OCI-LY1 (cell line): ENCODE data around the gene GMCL2.

Experiments
- H2AFZ ChIP-seq: fragments of 200-600 bp; sonication (generic), shearing (Covaris generic); 2 replicates; pipeline ENCODE4 v1.6.0; 2014; ENCODE audit warnings: antibody characterized with exemption, mild to moderate bottlenecking, low read length
- H3F3A ChIP-seq: fragments of 200-600 bp; sonication (generic), shearing (Covaris generic); 2 replicates; pipeline ENCODE4 v1.6.0; 2014; ENCODE audit warnings: mild to moderate bottlenecking, antibody characterized with exemption, low read length, moderate library complexity; ENCODE audit not compliant: insufficient read depth
- H3K27ac ChIP-seq: fragments of 200-600 bp; sonication (generic); 2 replicates; pipeline ENCODE4 v1.5.1; 2014; ENCODE audit warnings: low read length, mixed run types, mild to moderate bottlenecking, low read depth; ENCODE audit not compliant: poor library complexity, severe bottlenecking
- H3K27me3 ChIP-seq: fragments of 200-600 bp; sonication (generic); 2 replicates; pipeline ENCODE4 v1.6.0; 2014; ENCODE audit warnings: antibody characterized with exemption, mild to moderate bottlenecking, low read length, moderate library complexity; ENCODE audit not compliant: insufficient read depth
- H3K36me3 ChIP-seq: fragments of 200-600 bp; sonication (generic); 2 replicates; pipeline ENCODE4 v1.6.1; 2014; ENCODE audit warnings: mild to moderate bottlenecking, antibody characterized with exemption, low read length, moderate library complexity, mixed read lengths; ENCODE audit not compliant: insufficient read depth
- H3K4me1 ChIP-seq: fragments of 200-600 bp; sonication (generic); 2 replicates; pipeline ENCODE4 v1.5.1; 2014; ENCODE audit warnings: mild to moderate bottlenecking, low read length, moderate library complexity; ENCODE audit not compliant: insufficient read depth, severe bottlenecking
- H3K4me2 ChIP-seq: fragments of 200-600 bp; sonication (generic), shearing (Covaris generic); 2 replicates; pipeline ENCODE4 v1.6.1; 2014; ENCODE audit warnings: low read length
- H3K4me3 ChIP-seq: fragments of 200-600 bp; sonication (generic); 2 replicates; pipeline ENCODE4 v1.5.1; 2014; ENCODE audit warnings: low read length, low read depth, mild to moderate bottlenecking, mixed read lengths; ENCODE audit not compliant: poor library complexity, severe bottlenecking
- H3K79me2 ChIP-seq: fragments of 200-600 bp; shearing (Covaris generic); 2 replicates; pipeline ENCODE4 v1.6.1; 2016; ENCODE audit warnings: mixed run types, low read length, mixed read lengths; ENCODE audit not compliant: insufficient read depth
- H3K9ac ChIP-seq: fragments of 200-600 bp; sonication (generic), shearing (Covaris generic); 2 replicates; pipeline ENCODE4 v1.6.1; 2014; ENCODE audit warnings: mild to moderate bottlenecking, low read length, mixed read lengths
- H3K9me2 ChIP-seq: fragments of 200-600 bp; sonication (generic), shearing (Covaris generic); 2 replicates; pipeline ENCODE4 v1.6.1; 2014; ENCODE audit warnings: low read depth, mild to moderate bottlenecking, low read length, mixed read lengths
- H3K9me3 ChIP-seq: fragments of 200-600 bp; shearing (Covaris generic); 2 replicates; pipeline ENCODE4 v1.6.1; 2014; ENCODE audit warnings: low read length, mixed read lengths
- H4K20me1 ChIP-seq: fragments of 200-600 bp; sonication (generic), shearing (Covaris generic); 2 replicates; pipeline ENCODE4 v1.6.0; 2016; ENCODE audit warnings: mild to moderate bottlenecking, low read length; ENCODE audit not compliant: insufficient read depth
- EZH2 ChIP-seq: fragments of 200-600 bp; sonication (generic), shearing (Covaris generic); IDR thresholded peaks from 2 replicates; pipeline ENCODE4 v1.8.0; 2017; ENCODE audit warnings: borderline replicate concordance, mixed run types, mild to moderate bottlenecking, antibody characterized with exemption, low read length, moderate library complexity, mixed read lengths
- TF ChIP-seq, protein P1 (sequence below): fragments of 200-600 bp; sonication (generic), shearing (Covaris generic); IDR thresholded peaks from 2 replicates; pipeline ENCODE4 v1.5.1; 2017; ENCODE audit warnings: mild to moderate bottlenecking, antibody characterized with exemption, low read length, moderate library complexity, mixed read lengths

GMCL2 gene

DNA sequence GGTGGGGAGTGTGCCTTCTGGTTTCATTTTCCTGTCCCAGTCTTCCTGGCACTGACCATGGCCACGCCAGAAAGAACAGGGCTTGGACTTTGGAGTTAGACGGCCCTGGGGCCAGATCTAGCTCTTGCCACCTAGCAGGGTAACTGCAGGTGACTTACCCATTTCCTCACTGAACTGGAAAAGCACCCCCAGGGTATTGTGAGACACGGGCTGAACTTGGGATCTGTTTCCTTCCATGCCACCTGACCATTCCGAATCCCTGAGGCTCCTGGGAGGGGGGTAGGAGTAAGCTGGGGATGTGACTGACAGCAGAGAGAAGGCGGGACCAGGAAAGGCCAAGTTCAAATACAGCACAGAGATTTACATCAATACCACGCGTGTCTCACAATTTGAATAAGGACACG, 26.6 kb upstream of the GMCL2 start:
- peak overlapping the region; percentile 53 for H3K27ac ChIP-seq
- peaks cover 21% of the 10 kb centered on the region for H3K4me1 ChIP-seq
- H3K4me3 ChIP-seq: no peak overlapping the region
- no peak overlapping the region for H3K4me2 ChIP-seq
- H3F3A ChIP-seq: 0 out of 2 replicates have a peak, but pooled peaks cover 10% of the 10 kb centered on the region
- H3K9me3 ChIP-seq: no peaks in the 10 kb centered on the region
- no peak overlapping the region for H2AFZ ChIP-seq
- H3K9me2 ChIP-seq: no peaks in the 10 kb centered on the region
- no peak overlapping the region for H3K9ac ChIP-seq
- peaks cover 93% of the 10 kb centered on the region for H3K36me3 ChIP-seq
- no peaks in the 10 kb centered on the region for H3K27me3 ChIP-seq
- TF ChIP-seq, protein P1, sequence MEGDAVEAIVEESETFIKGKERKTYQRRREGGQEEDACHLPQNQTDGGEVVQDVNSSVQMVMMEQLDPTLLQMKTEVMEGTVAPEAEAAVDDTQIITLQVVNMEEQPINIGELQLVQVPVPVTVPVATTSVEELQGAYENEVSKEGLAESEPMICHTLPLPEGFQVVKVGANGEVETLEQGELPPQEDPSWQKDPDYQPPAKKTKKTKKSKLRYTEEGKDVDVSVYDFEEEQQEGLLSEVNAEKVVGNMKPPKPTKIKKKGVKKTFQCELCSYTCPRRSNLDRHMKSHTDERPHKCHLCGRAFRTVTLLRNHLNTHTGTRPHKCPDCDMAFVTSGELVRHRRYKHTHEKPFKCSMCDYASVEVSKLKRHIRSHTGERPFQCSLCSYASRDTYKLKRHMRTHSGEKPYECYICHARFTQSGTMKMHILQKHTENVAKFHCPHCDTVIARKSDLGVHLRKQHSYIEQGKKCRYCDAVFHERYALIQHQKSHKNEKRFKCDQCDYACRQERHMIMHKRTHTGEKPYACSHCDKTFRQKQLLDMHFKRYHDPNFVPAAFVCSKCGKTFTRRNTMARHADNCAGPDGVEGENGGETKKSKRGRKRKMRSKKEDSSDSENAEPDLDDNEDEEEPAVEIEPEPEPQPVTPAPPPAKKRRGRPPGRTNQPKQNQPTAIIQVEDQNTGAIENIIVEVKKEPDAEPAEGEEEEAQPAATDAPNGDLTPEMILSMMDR: no peak
- TF ChIP-seq EZH2: no peak
- no peaks in the 10 kb centered on the region for H3K79me2 ChIP-seq
- no peaks in the 10 kb centered on the region for H4K20me1 ChIP-seq

DNA sequence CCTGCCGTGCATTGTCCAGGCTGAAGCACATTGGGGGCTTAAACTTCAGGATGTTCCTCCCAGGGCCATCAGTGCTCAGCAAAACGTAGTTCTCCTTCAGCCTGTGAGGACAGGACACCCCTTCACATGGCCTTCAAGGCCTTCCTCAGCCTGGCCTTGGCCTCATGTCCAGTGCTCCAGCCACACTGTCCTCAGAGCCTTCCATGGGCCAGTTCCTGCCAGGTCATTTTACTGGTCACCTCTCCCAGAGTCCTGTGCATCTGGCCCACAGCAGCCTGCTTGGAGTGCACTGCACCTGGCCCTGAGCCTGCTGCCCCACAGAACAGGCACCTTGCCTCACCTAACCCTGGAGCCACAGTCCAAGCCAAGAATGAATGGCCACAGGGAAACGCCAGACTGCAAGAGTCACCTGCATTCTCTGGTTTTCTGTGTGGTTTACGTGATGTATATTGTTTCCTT, 25.9 kb upstream of the GMCL2 start:
- H3F3A ChIP-seq: 0 out of 2 replicates have a peak, but pooled peaks cover 10% of the 10 kb centered on the region

DNA sequence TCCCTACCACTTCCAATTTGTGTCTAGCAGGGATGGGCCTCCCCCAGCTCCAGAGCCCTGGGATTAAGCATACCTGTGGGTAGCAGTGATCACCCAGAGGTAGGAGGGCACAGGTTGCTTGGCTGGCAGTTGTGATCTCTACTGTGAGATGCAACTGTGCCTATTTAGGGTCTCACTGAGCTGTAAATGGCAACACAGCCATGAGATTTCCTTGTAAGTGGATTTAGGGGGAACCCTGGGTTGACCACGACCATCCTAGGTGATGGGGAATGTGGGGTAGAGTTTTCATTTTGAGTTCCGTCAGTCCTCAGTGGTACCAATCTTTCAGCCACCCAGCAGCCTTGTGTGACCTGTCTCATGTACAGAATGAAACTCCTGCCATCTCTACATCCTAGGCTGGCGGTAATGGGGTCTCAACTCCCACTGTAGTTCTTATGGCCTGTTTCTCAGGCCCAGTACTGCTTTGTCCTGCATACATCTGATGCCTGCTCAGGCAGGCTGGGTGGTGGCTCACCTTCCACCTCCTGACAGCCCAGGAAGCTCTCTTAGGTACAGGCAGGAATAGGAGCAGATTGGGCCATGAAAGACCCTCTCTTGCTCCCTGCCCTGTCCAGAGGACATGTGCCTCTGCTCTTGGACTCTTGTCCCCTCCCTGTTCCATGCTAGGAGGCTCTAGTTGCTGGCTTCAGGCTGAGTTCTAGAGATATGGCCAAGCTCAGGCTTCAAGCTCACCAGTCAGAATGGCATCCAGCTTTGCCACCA, 25.3 kb upstream of the GMCL2 start:
- 0 out of 2 replicates have a peak, but pooled peaks cover 10% of the 10 kb centered on the region for H3F3A ChIP-seq

More for the DNA sequence above, 25.9 kb upstream of the GMCL2 start:
- Histone ChIP-seq H2AFZ (no peak overlapping the region), H3K27me3 (no peaks in the 10 kb centered on the region), H3K9ac (no peak overlapping the region), H3K4me3 (no peak overlapping the region), H3K4me1 (peaks cover 26% of the 10 kb centered on the region), H3K79me2 (peaks cover 5% of the 10 kb centered on the region; the same call in 1 of the 2 replicates), H3K4me2 (no peak overlapping the region), H4K20me1 (no peaks in the 10 kb centered on the region), H3K36me3 (peaks cover 93% of the 10 kb centered on the region), H3K9me3 (no peaks in the 10 kb centered on the region), H3K9me2 (no peaks in the 10 kb centered on the region), H3K27ac (peak overlapping the region; percentile 53)
- TF ChIP-seq, protein P1: no peak
- TF ChIP-seq EZH2: no peak

More for the DNA sequence above, 25.3 kb upstream of the GMCL2 start:
- Histone ChIP-seq H3K4me3 (no peak overlapping the region), H3K27ac (peak overlapping the region; percentile 53), H3K79me2 (peaks cover 12% of the 10 kb centered on the region), H4K20me1 (no peaks in the 10 kb centered on the region), H3K9me3 (no peaks in the 10 kb centered on the region), H3K9me2 (no peaks in the 10 kb centered on the region), H3K36me3 (peaks cover 99% of the 10 kb centered on the region), H3K9ac (no peak overlapping the region), H3K4me2 (no peak overlapping the region), H3K27me3 (no peaks in the 10 kb centered on the region), H2AFZ (no peak overlapping the region), H3K4me1 (peaks cover 32% of the 10 kb centered on the region)
- TF ChIP-seq EZH2: no peak
- TF ChIP-seq, protein P1: no peak
